HG02588 (cell line): ENCODE data around the gene DEPDC1B.
A peak's percentile ranks its signal among the peaks of the same experiment; 100 is the strongest.
"Not testable (repeated sequence)": the region's sequence is repeated elsewhere in the genome, so short reads cannot be mapped to it uniquely, and the experiment has no call there.

Experiments used
- ATAC-seq: cut with Tn5 transposase; IDR thresholded peaks from one replicate; pipeline ENCODE4 v1.9.1; 2021; ENCODE audit warnings: mild to moderate bottlenecking, moderate library complexity; ENCODE audit not compliant: unreplicated experiment

DEPDC1B gene

DNA sequence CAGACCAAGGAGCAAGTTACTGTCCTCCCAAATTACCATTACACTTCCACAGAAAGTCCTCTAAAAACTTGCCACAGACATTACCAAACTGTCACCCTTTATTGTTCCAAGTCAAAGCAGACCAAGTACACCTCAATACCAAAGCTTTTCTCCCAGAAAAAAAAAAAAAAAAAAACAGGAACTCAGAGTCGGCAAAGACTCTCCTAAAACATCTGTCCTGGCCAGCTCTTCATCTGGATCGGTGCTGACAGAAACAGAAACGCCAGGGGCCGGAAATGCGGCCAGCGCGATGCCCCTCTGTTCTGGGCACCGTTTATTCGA is 718 bp downstream of the DEPDC1B start:
- ATAC-seq: no peak

- ATAC-seq: no peak
Measured at GRCh38 chr5:60698336-60698735, 1.6 kb downstream of the DEPDC1B start.

DNA sequence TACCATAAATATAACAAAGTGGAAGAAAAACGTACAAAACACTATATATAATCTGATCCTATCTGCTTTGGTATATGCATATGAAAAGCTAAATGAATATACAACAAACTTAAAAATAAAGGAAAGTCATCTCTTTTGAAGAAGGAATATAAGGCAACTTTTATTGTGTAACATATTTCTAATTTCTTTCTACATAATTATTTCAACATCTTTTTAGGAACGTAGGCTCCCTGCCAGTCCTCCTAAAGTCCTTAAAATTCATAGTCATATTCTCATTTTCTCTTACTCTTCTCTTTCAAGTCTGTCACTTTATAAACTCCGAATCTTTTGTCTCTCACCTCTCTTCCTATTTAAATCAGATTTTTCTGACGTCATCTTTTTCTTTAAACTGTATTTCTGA is 9.6 kb downstream of the DEPDC1B start:
- ATAC-seq: no peak

DNA sequence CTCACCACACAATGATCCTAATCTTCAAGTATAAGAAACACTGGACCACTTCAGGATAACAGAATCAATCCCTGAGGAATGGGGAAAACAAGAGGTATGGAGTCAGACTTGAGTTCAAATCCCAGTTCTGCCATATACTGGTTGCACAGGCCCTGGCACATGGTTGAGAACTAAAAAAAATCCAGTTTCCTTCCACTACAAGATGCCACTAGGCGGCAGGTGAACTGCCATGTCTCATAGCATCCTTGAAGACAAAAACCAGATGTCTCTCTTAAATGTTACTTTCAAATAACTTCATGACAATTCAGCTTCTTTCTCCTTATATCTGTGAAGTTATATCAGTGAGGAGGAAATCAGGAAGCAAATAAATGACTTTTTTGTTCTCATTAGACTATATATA is 11.0 kb downstream of the DEPDC1B start:
- ATAC-seq: no peak

- ATAC-seq: peak; percentile 93
Measured at GRCh38 chr5:60687927-60688720, 11.8 kb downstream of the DEPDC1B start.

DNA sequence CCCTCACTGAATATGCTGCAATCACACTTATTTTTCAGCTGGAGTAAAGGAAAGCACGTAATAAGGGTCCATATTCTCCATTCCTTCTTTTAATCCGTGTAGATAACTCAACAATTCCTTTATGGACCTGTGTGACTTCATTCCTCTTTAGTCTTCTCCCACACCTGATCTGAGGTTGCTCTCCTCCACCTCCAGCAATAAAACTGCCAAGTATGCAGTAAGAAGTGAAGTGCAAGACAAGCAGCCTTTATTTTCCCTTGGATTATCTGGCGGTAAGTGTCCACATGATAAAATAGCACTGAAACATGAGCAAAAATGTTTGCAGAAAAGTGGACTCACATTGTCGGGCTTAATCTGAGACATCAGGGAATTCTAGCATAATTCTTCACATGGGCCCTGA is 13.8 kb downstream of the DEPDC1B start:
- ATAC-seq: no peak

- ATAC-seq: no peak
Measured at GRCh38 chr5:60685700-60686099, 14.3 kb downstream of the DEPDC1B start.

DNA sequence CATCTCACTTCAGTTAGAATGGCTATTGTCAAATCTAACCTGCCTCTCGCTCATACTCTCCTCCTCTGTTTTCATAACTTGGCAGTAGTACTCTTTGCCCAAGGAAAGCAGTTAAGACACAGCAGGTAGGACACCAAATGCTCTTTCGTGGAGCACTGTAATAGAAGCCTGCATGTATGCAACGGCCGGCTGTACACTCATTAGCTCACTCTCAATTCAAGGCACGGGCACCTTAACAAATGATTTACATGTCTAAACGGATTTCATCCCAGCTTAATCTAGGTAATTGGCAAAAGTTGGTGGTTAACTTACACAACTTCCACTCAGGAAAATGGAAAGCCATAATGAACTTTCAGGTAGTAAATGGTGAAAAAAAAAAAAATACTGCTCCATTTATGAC is 14.9 kb downstream of the DEPDC1B start:
- ATAC-seq: no peak

- not testable (repeated sequence) for ATAC-seq
Measured at GRCh38 chr5:60682007-60682406, 18.0 kb downstream of the DEPDC1B start.

GRCh38 chr5:60679816-60680215 is 20.1 kb downstream of the DEPDC1B start:
- ATAC-seq: no peak

- peak; percentile 68 for ATAC-seq
Measured at GRCh38 chr5:60677850-60678664, 21.9 kb downstream of the DEPDC1B start.

DNA sequence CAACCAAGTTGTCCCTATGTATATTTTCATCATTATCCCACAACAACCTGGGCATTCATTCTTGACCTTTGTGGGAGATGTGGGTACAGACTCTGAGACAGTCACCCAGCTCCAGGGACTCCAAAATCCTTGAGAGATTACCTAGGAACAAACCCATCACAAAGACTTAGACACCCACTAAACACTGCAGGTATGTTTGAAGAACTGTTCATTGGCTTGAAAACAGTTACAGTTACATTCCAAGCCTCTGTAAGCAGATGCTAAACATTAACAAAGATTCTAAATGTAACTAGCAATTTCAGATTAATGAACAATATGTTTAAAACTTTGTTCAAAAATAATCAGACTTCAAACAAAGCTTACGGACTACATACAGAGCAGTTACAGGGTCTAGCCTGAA is 24.7 kb downstream of the DEPDC1B start:
- ATAC-seq: no peak

- ATAC-seq: no peak
Measured at GRCh38 chr5:60674251-60675069, 25.5 kb downstream of the DEPDC1B start.

- ATAC-seq: no peak
Measured at GRCh38 chr5:60673334-60673733, 26.6 kb downstream of the DEPDC1B start.

DNA sequence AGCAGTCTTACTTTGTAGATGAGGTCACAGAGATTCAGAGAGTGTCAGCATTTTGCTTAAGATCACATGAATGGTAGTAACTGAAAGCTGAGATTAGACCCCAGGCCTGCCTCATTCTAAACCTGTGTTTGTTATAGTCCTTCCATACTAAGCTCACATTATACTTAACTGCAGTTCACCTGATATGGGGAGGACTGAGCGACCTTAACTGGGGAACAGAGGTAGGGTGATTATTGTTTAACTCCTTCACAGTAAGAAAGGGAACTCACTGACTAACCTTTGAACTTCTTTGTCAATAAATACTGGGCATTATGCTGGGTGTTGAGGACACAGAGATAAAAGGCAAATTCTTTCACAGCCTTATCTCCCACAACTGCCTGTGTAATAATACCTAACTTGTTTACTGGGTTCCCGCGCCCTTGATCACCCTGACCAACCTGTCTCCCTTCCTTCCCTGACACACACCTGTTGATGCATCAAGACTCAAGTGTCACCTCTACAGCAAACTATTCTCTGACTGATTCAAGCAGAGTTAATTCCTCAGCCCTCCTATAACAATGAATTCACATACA is 27.2 kb downstream of the DEPDC1B start:
- ATAC-seq: no peak

GRCh38 chr5:60671899-60672692 is 27.9 kb downstream of the DEPDC1B start:
- no peak for ATAC-seq

- no peak for ATAC-seq
Measured at GRCh38 chr5:60670749-60671148, 29.2 kb downstream of the DEPDC1B start.

- no peak for ATAC-seq
Measured at GRCh38 chr5:60668686-60669304, 31.2 kb downstream of the DEPDC1B start.

DNA sequence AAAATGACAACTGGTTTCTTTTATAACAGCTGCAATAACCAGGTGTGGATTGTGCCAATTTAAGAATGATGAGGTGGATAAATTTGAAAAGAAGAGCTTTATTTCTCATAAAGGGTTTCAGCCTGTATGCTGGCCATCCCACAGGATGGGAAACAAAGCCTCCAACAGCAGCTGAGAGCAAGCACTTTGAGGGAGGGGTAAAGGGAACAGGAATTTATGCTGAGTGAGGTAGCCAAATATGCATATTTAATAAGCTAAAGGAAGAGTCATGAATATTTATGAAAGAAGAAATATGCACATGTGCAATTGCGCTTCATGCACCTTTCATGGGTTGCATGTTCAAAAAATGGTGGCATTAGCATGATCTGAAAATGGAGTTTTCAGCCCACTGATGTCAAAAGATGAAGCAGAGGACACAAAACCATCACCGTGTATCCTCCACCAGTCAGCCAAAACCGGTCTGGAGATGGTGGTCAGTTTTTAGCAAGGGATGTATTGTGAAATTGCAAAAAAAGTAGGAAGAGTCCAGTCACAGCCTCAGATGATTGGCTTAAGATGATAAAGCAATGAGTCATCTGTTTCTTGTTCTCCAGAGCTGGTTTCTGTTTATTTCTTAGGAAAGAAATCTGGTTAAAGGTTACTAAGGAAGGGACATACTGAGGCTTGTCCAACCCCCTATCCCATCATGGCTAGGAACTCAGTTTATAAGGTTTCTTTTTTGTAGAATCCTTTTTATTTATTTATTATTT is 47.9 kb downstream of the DEPDC1B start:
- ATAC-seq: no peak
